ENCODE results near the gene SDC4.

GRCh38 chr20:45366192-45366591, 18.0 kb upstream of the SDC4 start:
- no peak for TF ChIP-seq POLR2A (IDR thresholded peaks at IDR 0.05; ENCODE audit: low read depth, low read length)
- TF ChIP-seq POLR2AphosphoS5 (IDR thresholded peaks at IDR 0.05; ENCODE audit: low read depth, low read length), result no peak
- no peak for TF ChIP-seq TAF1 (IDR thresholded peaks at IDR 0.05; ENCODE audit: borderline replicate concordance, low read depth, low read length)
